ENCODE measurements around the gene ITGBL1. TPM values are rescaled to one million over a fixed set of nuclear protein-coding genes. Genes with fewer than 3 reads are reported as not detected.

ITGBL1 gene
- total RNA-seq, 1 donor from 2014 or later: 9.5 TPM

DNA sequence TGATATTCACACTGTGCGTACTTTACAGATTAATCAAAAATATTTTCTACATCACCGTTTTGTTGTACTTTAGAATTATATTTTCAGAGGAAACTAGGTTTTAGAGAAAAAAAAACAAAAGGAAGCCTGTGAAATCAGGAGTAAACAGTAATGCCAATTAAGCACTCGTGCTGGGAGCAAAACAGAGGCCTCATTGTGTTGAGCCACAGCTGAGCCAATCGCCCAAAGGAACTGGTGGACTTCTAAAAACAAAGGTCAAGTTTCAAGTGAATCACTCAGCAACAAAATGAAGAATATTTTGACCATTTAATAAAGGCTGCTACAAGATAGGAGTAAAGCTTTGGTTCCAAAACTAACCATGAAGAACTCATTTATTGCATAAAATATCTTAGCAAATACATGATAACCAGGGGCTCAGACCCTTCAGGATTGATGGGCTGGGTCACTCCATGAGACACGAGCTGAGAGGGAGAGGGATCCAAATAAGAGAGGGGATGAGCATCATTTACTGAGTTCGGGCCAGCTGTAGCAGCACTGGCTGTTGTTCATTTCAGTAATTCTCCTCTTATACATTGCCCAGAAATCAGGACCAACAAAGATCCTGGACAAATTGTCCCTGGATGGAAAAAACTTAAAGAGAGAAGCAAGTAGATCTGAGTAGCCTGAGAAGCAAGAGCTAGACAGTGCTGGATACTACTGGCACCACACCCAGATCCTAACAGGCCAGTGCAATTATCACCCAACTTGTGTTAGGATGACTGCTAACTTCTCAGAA, 27.9 kb upstream of the ITGBL1 start:
- H3K4me3 ChIP-seq: no peak overlapping the region
- no peak for ATAC-seq
- DNase-seq: no peak
- intact Hi-C loops (cut with DNase I): no loop called here
- H3K9me3 ChIP-seq: no peaks in the 10 kb centered on the region
- no peaks in the 10 kb centered on the region for H3K36me3 ChIP-seq
- TF ChIP-seq, protein P1, sequence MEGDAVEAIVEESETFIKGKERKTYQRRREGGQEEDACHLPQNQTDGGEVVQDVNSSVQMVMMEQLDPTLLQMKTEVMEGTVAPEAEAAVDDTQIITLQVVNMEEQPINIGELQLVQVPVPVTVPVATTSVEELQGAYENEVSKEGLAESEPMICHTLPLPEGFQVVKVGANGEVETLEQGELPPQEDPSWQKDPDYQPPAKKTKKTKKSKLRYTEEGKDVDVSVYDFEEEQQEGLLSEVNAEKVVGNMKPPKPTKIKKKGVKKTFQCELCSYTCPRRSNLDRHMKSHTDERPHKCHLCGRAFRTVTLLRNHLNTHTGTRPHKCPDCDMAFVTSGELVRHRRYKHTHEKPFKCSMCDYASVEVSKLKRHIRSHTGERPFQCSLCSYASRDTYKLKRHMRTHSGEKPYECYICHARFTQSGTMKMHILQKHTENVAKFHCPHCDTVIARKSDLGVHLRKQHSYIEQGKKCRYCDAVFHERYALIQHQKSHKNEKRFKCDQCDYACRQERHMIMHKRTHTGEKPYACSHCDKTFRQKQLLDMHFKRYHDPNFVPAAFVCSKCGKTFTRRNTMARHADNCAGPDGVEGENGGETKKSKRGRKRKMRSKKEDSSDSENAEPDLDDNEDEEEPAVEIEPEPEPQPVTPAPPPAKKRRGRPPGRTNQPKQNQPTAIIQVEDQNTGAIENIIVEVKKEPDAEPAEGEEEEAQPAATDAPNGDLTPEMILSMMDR (IDR thresholded peaks at IDR 0.05): no peak
- no peaks in the 10 kb centered on the region for H3K27me3 ChIP-seq (ENCODE audit: low read depth)
- H3K27ac ChIP-seq: no peak overlapping the region
- H3K4me1 ChIP-seq: no peaks in the 10 kb centered on the region

DNA sequence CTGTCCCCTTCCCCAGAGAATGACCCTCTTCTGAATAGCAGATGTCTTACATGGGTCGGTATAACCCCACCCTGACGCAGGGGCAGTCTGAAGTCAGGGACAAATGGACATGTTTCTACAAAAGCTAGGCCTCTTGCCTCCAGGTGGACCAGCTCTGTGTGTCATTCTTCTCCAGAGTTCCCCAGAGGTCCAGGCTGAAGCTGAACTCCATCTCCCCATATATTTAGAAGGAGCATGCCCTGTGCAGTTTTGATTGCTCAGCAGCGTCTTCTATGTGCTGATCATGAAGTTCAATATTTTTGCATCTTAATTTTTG, 27.4 kb upstream of the ITGBL1 start:
- H3K9me3 ChIP-seq: no peaks in the 10 kb centered on the region
- DNase-seq: no peak
- intact Hi-C loops (cut with DNase I): no loop called here
- H3K36me3 ChIP-seq: no peaks in the 10 kb centered on the region
- H3K4me1 ChIP-seq: no peaks in the 10 kb centered on the region
- no peak overlapping the region for H3K27ac ChIP-seq
- H3K4me3 ChIP-seq: no peak overlapping the region
- no peak for ATAC-seq
- TF ChIP-seq, protein P1 (IDR thresholded peaks at IDR 0.05): no peak
- peaks cover 3% of the 10 kb centered on the region for H3K27me3 ChIP-seq (ENCODE audit: low read depth)

DNA sequence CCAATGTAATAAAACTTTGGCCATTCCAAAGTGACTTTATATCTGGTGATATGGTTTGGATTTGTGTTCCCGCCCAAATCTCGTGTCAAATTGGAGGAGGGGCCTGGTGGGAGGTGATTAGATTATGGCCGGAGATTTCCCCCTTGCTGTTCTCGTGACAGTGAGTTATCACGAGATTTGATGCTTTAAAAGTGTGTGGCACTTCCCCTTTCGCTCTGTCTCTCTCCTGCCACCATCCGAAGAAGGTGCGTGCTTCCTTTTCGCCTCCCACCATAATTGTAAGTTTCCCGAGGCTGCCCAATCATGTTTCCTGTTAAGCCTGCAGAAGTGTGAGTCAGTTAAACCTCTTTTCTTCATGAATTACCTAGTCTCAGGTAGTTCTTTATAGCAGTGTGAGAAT, 26.9 kb upstream of the ITGBL1 start:
- TF ChIP-seq, protein P1 (IDR thresholded peaks at IDR 0.05): no peak
- Histone ChIP-seq H3K4me1 (no peaks in the 10 kb centered on the region), H3K9me3 (no peaks in the 10 kb centered on the region), H3K27ac (no peak overlapping the region), H3K4me3 (no peak overlapping the region), H3K36me3 (no peaks in the 10 kb centered on the region), H3K27me3 (ENCODE audit: low read depth) (peaks cover 3% of the 10 kb centered on the region)
- intact Hi-C loops (cut with DNase I): no loop called here
- DNase-seq: no peak
- ATAC-seq: no peak

DNA sequence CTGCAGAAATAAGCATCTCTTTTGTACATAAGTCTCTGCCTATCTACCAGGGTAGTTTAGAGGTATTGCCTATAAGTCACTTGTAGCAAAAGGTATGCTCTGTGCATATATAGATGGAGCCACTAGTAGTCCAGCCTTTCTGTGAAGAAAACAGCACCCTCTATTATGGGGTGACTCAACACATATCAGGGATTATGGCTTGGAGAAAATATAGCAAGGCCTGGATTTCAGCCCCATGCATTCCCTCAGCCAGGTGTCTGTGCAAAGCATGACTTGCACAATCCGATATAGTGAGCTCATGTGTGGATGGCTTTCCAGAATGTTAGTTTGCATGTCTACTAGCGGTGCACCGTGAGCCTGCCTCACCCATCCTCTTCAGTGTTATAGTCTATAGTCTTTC, 22.7 kb upstream of the ITGBL1 start:
- H3K27me3 ChIP-seq (ENCODE audit: low read depth): peaks cover 3% of the 10 kb centered on the region
- TF ChIP-seq, protein P1 (IDR thresholded peaks at IDR 0.05): no peak
- H3K9me3 ChIP-seq: no peaks in the 10 kb centered on the region
- H3K4me1 ChIP-seq: no peaks in the 10 kb centered on the region
- intact Hi-C loops (cut with DNase I): no loop called here
- no peak for ATAC-seq
- no peak for DNase-seq
- no peak overlapping the region for H3K27ac ChIP-seq
- no peak overlapping the region for H3K4me3 ChIP-seq
- H3K36me3 ChIP-seq: no peaks in the 10 kb centered on the region

DNA sequence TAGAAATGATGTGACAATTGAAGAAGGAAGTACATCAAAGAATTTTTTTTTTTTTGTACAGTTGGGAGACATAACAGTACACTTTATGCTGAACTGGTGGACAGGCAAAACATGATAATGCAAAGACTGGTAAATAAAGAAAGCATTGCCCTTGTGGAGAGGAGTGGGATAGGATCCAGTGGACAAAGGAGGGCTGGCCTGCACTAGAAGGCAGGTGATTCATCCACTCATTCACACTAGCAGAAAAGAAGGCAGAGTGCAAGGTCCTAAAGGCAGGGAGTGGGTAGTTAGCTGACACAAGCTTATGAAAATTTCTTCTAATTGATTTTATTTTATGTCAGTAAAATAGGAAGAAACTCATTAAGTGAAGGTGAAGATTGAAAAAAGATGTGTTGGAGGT, 18.6 kb upstream of the ITGBL1 start:
- H3K4me3 ChIP-seq: no peak overlapping the region
- no peak overlapping the region for H3K27ac ChIP-seq
- DNase-seq (no peak), ATAC-seq (no peak)
- intact Hi-C loops (cut with DNase I): no loop called here
- no peaks in the 10 kb centered on the region for H3K36me3 ChIP-seq
- H3K27me3 ChIP-seq (ENCODE audit: low read depth): peaks cover 3% of the 10 kb centered on the region
- TF ChIP-seq, protein P1 (IDR thresholded peaks at IDR 0.05): no peak
- H3K9me3 ChIP-seq: no peaks in the 10 kb centered on the region
- H3K4me1 ChIP-seq: no peaks in the 10 kb centered on the region
